Stimulated activated CD8-positive, alpha-beta memory T cell treated with anti-CD3 and anti-CD28 coated beads, Interleukin-12 subunit alpha, Interleukin-12 subunit beta, amount 100 ng/mL, for 1 hour (primary cell): ENCODE data around the gene NCF4.

ENCODE experiments used
- DNase-seq: peaks from one replicate; pipeline ENCODE4 v3.0.0-alpha.2; 2020; ENCODE audit warnings: low read depth

NCF4 gene

DNA sequence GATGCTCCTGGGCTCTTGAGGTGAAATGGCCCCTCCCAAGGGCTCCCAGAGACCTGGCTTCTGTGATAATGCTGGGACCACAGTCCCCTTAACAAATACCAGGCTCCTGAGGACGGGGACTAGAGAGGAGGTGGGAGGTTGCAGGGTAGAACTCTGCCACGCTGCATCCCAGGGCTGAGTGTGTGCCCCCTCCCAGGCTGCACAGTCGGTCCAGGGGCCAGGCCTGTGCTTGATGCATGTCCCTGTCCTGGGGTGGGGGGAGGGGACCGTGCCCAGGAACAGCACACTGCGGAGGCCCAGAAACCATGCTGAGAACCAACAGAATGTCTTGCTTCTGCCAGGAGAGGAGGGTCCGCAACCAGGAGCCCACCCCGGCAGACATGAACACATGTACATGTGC, 61.9 kb downstream of the NCF4 start:
- no peak for DNase-seq

DNA sequence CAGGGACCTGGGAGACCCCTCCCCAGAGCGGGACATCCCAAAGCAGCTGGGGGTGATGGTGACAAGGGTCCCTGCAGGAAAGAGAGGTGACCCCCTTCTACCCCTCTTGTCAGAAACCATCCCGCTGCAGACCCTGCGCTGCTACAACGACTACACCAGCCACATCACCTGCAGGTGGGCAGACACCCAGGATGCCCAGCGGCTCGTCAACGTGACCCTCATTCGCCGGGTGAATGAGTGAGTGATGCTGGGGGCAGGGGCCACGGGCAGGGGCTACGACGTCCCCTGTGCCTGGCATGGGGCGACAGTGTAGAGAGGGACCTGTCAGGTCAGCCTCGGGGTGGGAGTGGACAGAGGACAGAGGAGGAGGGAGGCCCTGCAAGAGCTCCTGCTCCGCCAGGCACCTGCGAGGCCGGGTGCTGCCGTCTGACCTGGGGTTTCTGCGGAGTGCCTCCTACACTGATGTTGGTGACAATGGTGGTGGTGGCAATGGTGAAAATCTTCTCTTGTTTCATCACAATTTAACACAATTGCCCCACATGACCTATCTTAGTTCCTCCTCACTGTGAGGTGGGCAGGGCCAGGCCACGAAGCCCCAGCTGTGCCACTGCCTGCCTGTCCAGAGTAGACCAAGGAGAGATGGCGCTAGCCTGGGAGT, 62.5 kb downstream of the NCF4 start:
- DNase-seq, result no peak

DNA sequence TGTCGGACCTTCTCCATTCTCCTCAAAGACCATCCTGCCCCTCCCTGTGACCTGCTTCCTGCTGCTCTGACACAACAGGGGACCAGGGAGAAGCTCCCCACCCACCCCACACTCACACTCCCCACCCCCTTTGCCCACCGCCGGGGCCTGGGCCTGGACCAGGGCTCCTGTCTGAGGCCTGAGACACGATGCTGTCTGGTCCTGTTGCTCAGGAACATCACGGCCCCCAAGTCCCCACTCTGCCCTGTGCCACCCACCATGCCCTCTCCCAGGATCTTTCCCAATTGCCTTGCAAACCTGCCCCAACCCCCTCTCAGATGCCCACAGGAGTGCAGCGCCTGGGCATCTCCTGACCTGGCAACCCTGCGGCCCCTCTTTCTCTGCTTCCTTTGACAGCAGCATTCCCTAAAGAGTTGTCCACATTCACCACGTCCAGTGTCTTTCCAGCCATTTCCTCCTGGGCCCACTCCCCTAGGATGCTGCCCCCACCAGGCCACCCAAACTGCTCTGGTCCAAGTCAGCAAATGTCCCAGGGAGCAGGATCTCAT, 63.4 kb downstream of the NCF4 start:
- DNase-seq, result no peak

GRCh38 chr22:36925388-36926290, 64.8 kb downstream of the NCF4 start:
- no peak for DNase-seq

GRCh38 chr22:36926309-36926708, 65.5 kb downstream of the NCF4 start:
- no peak for DNase-seq

DNA sequence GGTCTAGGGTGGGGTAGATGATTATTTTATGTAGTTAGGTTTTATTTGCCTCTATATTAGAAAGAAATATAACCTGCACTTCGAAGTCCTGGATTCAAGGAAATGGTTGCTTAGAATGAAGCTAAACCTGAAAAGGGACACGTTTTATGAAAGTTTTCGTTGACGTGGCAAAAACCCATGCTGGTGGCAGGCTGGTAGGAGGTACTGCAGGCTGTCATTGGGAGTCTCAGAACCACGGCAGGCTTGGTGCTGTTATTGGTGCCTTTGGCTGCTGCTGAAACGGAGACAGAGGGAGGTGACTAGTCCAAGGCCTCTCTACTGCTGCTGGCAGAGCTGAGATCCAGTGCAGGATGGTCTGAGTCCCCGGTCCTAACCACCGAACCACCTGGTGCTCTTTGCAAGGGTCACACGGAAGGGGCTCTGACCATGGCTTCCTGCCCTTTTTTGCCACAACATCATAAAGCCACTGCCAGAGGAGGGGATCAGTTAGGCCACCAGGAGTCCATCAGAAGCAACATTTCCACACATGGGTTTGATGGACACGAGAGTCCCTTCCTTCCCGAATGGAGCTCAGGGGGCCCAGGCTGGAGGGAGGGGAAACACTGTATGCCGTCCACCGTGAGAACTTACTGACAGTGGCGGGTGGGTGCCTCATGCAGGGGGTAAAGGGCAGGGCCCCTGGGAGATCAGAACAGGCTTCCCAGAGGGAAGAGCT, 66.1 kb downstream of the NCF4 start:
- DNase-seq, result no peak
